ENCODE results near the gene FCGR3A. TPM values are rescaled to one million over a fixed set of nuclear protein-coding genes. Genes with fewer than 3 reads are reported as not detected.
"Not testable (repeated sequence)": the region's sequence is repeated elsewhere in the genome, so short reads cannot be mapped to it uniquely, and the experiment has no call there.

The FCGR3A gene
- total and polyA plus RNA-seq, 7 donors: 7.8 to 30.5 (median 14.4) TPM

DNA sequence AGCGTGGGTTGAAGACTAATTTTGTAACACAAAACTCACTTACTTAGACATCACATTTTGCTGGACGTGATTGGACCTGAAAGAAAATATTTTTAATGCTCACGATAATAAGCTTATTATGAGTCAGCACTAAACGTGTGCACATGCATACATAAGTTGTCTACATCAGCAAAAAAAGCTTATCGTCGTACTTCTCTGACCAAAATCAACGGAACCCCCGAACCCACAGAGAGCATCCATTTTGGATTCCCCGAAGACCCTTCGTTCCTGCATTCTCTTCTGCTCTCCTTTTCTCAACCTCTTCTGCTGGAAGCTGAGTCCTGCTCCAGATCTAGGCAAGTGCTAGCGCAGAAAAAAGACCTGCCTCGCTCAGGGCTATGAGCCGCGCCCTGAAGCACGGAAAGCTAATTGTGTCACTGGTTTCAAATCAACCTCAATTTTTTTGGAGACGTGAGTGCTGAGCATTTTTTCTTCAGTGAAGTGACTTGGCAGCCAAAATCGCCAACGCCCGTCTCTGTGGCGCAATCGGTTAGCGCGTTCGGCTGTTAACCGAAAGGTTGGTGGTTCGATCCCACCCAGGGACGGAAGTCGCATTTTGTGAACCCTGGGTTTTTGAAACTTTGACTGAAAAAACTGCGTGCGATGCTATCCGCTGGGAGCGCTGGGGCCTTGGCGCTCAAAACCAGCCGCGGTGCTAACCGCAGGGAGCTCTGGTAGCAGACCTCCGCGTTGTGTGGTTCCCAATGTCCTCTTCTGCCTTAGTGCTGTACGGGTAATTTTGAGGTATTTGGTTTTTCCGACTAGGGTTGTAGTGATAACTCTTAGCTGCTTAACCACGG, 9.7 kb downstream of the FCGR3A start:
- Histone ChIP-seq H3K4me3 (peak overlapping the region; percentile 32 to 47 (median 41)), H3K27ac (peak overlapping the region in 3 of 4 donors; percentile 17 to 55 (median 32))
- H3K4me1 ChIP-seq; H3K27me3 ChIP-seq; H3K36me3 ChIP-seq; H3K9me3 ChIP-seq; intact Hi-C loops (cut with DNase I): not testable (repeated sequence)
- peak; percentile 82 for DNase-seq
- TF ChIP-seq POLR2AphosphoS5 (IDR thresholded peaks at IDR 0.05): peak in 1 of 4 donors; percentile 21
- WGBS, 2 donors: 5 to 17% methylated on average over 41 of the region's 41 CpGs

DNA sequence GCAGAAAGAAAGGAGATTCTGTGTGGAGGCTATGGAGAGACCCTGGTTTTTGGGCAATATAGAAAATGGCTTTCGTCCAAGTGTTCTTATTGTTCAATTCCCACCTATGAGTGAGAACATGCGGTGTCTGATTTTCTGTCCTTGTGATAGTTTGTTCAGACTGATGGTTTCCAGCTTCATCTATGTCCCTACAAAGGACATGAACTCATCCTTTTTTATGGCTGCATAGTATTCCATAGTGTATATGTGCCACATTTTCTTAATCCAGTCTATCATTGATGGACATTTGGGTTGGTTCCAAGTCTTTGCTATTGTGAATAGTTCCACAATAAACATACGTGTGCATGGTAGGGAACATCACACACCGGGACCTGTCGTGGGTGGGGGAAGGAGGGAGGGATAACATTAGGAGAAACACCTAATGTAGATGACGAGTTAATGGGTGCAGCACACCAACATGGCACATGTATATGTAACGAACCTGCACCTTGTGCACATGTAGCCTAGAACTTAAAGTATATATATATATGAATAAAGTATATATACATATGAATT, 10.6 kb downstream of the FCGR3A start:
- intact Hi-C loops (cut with DNase I); DNase-seq: not testable (repeated sequence)
- 85 to 88% methylated on average over 7 of the region's 7 CpGs for WGBS, 2 donors

GRCh38 chr1:161537068-161537669, 12.4 kb downstream of the FCGR3A start:
- DNase-seq; H3K9me3 ChIP-seq; intact Hi-C loops (cut with DNase I); H3K27me3 ChIP-seq; H3K27ac ChIP-seq; H3K4me3 ChIP-seq; H3K36me3 ChIP-seq; H3K4me1 ChIP-seq: not testable (repeated sequence)
- WGBS, 2 donors: 82% methylated on average over 7 of the region's 7 CpGs

More for the DNA sequence above, 10.6 kb downstream of the FCGR3A start:
- H3K9me3 ChIP-seq, H3K4me1 ChIP-seq, H3K27me3 ChIP-seq, H3K36me3 ChIP-seq, H3K4me3 ChIP-seq, H3K27ac ChIP-seq: not testable (repeated sequence)

DNA sequence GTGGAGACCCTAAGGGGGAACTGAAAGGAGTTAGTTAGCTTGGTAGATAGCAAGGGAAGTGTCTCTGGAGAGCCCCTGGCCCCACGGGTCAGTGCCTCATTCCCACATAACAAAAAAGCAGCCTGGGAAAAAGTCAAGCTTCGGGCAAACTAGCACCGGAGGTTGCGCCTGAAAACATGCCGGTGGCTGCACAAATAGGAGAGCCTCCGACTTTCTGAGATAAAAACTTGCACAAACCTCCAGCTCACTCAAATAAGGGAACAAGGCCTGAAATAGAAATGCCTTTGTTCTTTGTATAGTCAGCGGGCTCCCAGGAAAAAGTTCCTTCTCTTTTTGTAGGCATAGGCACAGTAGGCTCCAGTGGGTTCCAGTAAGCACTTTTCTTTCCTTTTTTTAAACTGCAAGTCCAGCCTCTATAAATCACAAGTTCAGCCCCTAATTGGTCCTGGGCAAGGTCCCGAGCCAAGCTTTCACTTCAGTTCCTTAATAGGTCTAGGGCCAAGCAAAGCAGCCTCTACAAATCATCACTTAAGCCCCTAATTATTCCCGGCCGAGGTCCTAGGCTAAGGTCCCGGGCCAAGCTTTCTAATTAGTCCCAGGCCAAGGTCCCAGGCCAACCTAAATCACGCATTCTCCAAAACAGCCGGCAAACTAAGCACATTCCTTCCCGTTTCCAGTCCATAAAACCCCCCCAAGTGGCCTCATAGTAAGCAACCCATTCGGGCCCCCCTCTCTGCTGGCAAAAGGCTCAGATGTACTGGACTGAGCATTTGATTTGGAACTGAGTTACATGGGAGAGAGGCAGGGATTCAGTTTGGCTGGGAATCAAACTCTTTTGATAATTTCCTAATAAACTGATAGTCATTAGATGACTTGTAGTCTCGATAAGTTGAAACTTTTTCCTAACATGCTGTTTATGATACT, 16.7 kb downstream of the FCGR3A start:
- 40 to 65% methylated on average over 15 to 16 of the region's 16 CpGs for WGBS, 2 donors
- H3K4me3 ChIP-seq, H3K9me3 ChIP-seq, H3K27me3 ChIP-seq, H3K36me3 ChIP-seq, H3K4me1 ChIP-seq, DNase-seq: not testable (repeated sequence)
- peak in 1 of 4 donors; percentile 21 for TF ChIP-seq POLR2AphosphoS5 (IDR thresholded peaks at IDR 0.05)
- peak overlapping the region; percentile 31 to 92 (median 47) for H3K27ac ChIP-seq
- intact Hi-C loops (cut with DNase I): loop anchor here (5.0 kb wide), 1 partner anchor 79 kb away; no protein-coding TSS in a partner anchor

DNA sequence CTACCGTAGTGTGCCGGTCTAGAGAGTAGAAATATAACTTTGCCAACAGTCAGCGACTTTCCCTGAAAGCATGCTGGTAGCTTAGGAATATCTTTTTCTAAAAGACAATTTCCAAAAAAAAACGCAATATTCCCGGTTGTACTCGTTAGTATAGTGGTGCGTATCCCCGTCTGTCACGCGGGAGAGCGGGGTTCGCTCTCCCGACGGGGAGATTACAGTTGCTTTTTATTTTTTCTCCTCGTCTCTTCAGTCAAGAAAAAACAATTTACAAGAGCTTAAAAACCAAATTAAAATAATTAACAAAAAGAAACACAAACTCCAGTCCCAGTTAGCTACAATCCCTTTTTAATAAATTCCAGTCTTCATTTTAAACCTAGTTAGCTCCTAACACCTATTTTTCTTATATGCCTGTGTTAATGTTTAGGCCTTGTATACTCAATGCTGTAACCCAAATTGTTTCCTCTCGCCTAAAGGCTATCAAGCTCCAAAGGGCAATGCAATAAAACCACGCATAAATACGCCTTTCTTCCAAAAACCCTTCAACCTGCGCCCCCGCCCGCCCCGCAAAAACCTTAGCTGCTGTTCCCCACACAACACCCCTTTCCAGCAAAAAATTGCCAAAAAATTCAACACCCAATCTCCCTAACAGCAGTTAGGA, 17.5 kb downstream of the FCGR3A start:
- no peak for DNase-seq
- Histone ChIP-seq H3K9me3 (no peaks in the 10 kb centered on the region), H3K4me1 (peaks cover 0 to 3% (median 0%) of the 10 kb centered on the region in 4 donors), H3K4me3 (peak overlapping the region in 3 of 4 donors; percentile 61 to 70 (median 69)), H3K27ac (peak overlapping the region in 3 of 4 donors; percentile 37 to 92 (median 57)), H3K27me3 (no peaks in the 10 kb centered on the region), H3K36me3 (no peaks in the 10 kb centered on the region)
- WGBS, 2 donors: 29 to 73% methylated on average over 22 of the region's 22 CpGs
- TF ChIP-seq POLR2A (IDR thresholded peaks at IDR 0.05) (no peak), CTCF (IDR thresholded peaks at IDR 0.05) (no peak), EP300 (IDR thresholded peaks at IDR 0.05) (no peak), POLR2AphosphoS5 (IDR thresholded peaks at IDR 0.05) (no peak)
- intact Hi-C loops (cut with DNase I): loop anchor here (2.0 to 5.0 kb wide), 2 partner anchors 80 to 133 kb away; no protein-coding TSS in a partner anchor
